Stimulated activated CD4-positive, alpha-beta T cell treated with anti-CD3 and anti-CD28 coated beads, Interleukin-4, amount 100 ng/mL, for 48 hours (primary cell): ENCODE results near the gene MED14.
A peak's percentile ranks its signal among the peaks of the same experiment; 100 is the strongest.

Source experiments
- DNase-seq, 2 donors: peaks; one replicate each; pipeline ENCODE4 v3.0.0-alpha.2; 2020; ENCODE audit warnings: low read depth in 2 of 2

Gene MED14

DNA sequence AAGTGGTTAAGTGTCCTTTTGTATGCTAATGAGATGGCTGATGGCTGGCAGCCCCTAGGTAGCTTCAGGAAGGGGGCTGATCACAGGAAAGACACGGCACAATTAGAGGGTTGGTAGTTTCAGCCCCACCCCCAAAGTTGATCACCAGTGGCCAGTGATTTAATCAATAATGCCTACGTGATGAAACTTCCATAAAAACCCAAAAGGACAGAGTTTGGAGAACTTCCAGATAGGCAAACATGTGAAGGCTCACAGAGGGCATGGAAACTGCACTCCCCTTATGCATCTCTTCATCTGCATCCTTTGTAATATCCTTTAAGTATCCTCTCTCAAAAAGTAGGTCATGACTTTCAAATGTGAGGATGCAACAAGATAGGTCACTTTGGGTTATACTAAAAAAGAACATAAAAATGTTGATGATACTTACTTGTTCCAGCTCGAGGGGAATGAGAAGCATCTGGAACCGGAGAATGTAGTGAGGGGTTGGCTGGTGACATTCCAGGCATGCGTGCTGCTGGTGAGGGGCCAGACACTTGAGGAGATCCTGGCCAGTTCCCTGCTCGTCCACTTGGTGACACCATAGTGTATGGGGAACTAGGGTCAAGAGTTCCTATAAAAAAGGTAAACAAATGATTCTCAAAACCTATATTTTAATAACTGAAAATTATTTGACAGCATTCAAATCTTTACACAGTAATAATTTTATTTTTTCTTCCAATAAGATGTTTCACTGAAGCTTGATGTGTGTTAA is 71.3 kb downstream of the MED14 start:
- DNase-seq, result no peak

DNA sequence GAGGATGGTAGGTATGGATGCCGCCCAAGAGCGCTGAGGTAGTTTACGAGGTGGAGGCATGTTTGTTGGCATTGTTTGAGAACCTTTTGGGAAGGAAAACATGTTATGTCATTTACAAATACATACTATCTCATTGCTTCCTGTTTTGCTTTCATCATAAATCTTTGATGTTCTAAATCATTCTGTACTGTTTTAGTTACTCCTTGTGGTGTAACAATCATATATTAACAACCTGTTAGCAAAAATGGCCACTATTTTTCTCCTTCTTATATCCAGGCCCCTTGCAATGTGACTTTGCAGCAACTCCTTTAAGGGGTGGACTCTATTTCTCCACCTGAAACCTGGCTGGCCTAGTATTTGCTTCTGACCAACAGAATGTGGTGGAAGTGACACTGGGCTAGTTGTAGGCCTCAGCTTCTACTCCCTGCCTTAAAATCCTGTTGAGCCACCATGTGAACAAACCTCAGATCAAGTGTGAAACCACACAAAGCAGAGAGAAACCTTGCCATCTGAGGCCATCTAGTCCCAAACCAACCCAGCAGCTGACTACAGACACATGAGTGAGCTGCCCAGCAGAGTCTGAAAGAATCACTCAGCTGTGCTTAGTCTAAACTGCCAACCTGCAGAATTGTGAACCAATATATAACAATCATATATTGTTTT is 72.1 kb downstream of the MED14 start:
- no peak for DNase-seq

DNA sequence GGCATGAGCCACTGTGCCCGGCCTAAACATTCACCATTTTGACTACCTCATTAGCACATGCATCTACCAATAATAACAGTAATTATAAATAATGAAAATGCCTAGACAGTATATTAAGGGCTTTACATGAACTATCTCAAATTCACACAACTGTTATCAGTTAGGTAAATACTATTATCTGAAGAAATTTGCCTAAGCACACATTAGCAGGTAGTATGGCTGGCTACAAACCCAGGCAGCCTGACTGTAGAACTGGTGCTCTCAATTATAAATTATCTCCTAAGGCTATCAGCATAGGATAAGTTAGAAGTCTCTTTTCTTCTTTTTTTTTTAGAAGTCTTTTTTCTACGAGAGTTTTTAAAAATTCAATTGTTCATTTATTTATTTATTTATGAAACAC is 73.9 kb downstream of the MED14 start:
- DNase-seq, result no peak

DNA sequence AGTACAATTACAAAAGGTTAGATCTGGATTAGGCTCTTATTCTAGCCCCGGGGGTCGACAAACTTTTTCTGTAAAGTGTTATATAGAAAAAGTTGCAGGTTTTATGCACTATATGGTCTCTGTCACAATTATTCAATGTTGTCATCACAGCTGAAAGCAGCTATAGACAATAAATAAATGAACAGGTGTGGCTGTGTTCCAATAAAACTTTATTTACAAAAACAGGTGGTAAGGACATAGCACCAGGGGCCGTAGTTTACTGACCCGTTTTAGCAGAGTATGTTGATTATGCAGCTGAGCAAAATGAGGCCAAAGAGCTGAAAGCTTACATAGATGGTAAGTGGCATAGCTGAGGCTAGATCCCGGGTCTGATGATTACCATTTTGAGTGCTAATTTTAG is 75.0 kb downstream of the MED14 start:
- DNase-seq, result no peak

DNA sequence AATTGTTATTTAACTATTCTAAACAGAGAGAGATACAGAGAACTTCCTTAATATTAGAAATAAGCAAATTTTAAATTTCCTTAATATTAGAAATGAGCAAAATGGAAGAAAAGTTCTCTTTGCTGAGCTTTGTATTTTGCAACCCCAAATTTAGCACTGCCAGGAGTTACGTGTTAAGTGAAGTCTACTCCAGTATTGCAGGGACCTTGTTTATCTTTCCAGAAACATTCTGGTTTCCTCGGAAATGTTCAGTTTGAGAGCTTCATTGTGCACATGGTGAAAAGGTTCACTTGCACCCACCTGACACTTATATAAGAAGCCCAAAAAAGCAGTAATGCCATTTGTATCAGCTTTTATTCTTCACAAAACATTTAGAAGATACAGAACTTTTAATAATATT is 81.8 kb downstream of the MED14 start:
- DNase-seq, result no peak

DNA sequence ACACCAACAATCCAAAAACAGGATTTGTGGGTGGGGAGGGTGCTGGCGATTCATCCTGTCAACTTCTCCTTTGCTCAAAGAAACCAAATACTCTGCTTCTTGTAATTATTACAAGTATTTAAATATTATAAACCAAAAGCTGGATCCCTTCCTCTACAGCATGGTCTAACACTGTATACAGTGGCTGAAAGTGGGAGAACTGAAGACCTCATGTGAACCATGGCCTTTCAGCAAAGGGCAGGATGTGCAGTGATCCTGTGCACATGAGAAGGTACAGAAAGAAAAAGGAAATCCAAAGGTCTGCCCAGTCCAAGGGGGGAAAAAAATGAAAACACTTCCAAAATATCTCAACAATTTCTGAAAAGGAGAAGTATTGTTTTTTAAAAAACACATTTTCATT is 82.7 kb downstream of the MED14 start:
- DNase-seq, result no peak

DNA sequence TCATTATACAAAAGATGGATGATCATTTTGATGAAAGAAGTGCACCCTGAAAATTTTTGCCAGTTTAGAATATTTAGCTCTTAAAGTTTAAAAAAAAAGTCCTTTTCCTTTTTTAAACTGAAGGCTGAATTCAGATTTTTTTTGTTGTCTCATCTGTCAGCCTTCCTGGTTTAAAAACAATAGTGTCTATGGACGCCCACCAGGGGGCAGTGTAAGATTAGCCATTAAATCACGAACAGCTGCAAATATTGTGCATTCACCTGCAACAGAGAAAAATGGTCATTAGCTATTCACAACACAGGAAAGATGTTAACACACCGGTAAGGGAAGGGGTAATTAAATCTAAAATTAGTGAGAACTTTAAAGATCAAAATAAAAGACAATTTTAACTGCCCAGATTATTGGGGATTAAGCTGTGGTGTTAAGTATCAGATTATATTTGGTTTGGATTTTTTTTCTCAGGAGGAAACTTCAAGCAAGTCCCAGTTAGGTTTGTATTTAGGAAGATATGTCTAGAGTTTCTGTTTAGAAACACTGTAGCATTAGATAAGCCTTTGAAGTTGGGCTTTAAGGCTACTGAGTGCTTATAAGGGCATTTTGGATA is 83.6 kb downstream of the MED14 start:
- DNase-seq, result peak in 1 of 2 donors; percentile 47

DNA sequence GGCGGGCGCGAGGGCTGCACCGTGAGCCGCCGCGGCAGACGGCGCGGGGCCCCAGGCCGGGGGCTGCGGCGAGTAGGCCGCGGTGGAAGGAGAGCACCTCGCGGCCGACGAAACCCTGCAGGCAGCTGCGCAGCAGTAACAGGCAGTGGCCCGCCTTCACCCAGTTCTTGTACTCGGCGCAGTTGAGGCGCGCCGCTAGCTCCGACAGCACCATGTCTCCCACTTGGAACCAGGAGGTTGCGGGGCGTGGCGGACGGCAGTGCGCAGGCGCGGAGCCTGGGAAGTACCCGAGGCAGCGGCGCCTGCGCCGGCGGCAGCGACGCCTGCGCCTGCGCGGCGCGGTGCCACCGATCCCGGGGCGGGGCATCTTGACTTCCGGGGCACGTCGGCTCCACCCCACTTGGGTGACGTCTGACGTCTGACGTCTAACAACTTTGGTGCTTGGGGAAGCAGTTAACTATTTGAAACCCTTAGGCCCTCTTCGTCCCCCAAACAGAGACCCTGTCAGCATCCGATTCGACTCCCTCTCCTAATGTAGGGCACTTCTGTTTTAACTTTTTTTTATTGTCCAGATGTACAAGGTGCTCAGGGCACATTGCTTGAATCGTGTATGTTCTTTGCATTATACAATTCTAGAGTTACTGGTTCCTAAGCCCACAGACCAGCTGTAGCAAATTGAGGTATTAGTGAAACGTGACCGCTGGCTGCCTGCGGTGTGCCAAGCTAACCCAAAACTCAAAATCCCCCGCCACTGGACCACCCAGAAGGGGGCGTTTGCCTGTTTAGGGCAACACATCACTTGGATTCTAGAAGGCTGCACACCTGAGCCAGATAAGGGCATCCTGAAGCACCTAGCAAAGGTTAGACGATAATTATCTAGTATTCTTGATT is 87.8 kb downstream of the MED14 start, which contains the start of gene CXorf38:
Gene CXorf38 (minus strand): TSS at position 255 of the 891 bp plus-strand sequence. CDS start 41 bp downstream, at position 214.
- DNase-seq, result peak; percentile 82 to 84

DNA sequence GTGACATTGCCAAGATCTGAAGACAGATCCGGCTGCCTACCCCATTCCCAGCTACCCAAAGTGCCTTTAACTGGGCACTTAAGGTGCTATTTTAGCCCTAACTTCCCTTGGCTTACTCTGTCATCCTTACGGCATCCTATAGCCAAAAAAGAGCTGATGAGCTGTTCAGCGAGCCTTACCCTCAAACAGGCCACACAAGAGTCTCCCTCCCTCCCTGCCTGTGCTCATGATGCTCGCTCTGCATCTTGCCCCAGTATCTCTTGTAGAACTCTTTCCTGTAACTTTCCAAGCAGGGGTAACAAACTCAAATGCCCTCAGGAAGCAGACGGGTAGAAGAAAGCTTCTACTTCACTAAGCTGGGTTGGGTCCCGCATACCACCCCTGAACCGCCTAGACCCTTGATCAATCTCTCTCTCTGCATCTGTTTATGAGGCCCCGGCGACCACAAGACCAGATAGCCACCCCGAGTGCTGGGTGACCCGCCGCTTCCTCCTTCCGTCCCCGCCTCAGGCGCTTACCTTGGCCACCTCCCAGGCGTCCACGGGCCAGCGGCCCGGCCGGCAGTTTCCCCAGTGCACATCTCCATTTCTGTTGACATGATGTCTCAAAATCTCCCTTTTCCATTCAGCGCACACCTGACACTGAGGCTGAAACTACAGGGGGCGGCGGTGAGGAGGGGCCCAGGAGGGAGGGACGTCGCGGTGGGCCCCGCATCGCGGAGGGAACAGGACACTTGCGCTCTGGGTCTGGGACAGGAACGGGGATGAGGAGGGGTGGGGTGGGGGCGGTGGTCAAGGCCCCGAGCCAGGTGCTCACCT is 88.6 kb downstream of the MED14 start:
- peak in 1 of 2 donors; percentile 1 for DNase-seq

DNA sequence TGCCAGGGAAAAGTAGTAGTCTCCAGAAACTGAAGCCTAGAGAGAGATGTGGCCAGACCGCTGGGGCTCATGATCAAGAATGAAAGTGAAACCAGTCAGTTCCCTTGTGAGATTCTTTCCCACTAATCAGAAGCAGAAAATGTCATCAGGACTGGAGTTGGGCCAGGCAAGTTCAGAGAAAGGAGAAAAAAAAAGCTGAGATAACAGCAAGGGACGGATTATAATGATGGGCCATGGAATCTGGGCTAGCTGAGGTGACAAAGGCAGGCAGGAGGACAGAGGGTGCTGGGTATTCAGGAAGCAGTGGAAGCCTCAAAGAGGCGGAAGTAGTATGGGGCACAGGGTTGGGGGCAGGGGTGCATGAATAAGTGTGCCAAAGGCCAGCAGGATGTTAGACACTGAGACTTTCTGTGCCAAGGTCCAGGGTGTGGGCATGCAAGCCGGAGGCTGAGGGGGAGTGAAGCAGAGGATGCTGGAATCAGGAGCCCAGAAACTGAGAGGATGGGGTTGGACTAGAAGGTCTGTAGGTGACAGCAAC is 90.5 kb downstream of the MED14 start:
- peak in 1 of 2 donors; percentile 9 for DNase-seq

DNA sequence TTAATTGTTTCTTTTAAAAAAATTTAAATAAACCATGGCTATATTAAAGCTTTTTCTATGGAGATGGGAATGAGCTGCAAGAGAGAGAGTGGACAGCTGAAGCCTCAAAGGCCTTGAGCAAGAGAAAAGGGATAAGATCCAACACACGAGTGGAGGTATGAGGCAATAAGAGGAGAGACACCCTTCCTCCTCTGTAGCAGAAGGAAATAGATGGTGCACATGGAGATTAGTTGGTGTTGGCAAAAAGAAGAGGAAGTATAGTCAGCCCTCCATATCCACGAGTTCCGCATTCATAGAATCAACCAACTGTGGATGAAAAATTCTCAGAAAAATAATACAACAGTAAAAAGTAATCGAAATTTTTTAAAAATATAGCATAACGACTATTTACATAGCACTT is 91.2 kb downstream of the MED14 start:
- no peak for DNase-seq

DNA sequence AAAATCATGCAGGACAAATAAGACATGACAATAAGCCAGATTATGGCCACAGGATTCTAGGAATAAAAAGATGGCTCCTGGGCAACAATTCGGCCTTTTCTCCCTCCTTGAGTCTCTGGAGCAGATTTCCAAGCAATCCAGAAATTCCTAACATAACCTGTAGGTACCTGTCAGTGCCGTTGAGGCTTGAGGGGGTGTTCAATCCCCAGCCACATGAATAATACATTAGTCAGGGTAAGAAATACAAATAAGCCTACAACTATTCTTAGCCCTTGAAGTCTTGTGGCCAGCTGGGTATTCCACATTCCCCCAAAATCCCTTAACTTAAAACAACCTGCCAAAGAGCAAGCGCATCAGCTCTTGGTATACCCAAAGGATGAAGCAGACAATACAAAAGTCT is 97.7 kb downstream of the MED14 start:
- no peak for DNase-seq

DNA sequence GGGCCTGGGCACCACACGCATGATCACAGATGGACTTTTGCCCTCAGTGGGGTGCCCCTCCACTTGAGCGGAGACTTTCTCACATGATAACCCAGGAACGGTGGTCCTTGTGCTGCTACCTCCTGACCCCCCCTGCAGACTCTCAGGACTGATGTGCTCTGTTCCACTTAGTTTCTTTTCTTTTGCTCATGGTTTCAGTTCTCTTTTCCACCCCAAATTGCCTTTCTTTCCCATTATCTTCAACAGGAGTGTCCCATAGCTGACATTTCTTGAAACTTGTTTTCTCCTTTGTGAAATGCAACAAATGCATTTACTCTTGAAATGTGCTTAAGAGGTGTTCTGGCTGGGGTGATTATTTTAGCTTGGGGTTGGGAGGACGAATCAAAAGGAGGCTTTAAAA is 103.1 kb downstream of the MED14 start:
- DNase-seq, result no peak

DNA sequence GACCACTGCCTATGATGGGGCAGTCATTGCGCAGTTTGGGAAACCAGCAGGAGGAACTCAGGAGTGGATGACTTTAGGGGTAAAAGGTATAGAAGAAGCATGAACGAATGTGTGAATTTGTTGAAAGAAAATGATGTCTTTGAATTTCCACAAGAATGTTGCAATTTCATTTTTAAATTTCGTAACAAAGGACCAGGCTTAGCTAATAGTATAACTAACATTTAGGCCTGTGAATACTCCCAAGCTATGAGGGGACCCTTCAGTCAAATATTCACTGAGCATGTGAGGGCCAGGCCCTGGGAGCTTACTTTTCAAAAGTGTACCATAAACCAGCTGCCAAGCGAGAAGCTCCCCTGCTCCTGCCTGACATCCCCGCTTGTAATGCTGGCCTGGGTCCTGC is 106.8 kb downstream of the MED14 start:
- DNase-seq, result no peak

DNA sequence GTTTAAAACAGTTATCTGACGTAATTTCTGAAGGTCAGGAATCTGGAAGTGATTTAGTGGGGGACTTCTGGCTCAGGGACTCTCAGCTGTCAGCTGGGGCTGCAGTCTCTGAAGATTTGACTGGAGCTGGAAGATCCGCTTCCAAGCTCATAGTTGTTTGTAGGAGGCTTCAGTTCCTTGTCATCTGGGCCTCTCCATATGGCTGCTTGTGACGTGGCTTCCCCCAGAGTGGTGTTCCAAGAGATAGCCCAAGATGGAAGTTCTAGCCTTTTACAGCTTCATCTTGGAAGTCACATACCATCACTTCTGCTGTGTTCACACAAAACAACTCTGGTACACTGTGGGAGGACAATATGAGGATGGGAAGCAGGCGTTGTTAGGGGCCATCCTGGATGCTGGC is 110.0 kb downstream of the MED14 start:
- no peak for DNase-seq

DNA sequence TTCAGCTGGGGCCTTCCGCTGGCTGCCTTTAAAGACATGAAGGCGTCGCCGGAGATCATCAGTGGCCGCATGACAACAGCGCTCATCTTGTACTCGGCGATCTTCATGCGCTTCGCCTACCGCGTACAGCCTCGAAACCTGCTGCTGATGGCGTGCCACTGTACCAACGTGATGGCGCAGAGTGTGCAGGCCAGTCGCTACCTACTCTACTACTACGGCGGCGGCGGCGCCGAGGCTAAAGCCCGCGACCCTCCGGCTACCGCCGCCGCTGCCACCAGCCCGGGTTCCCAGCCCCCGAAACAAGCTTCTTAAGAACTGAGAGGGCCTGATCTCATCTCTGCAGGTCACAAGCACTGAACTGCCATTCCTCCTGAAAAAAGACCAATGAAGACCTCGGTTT is 111.7 kb downstream of the MED14 start:
- no peak for DNase-seq

DNA sequence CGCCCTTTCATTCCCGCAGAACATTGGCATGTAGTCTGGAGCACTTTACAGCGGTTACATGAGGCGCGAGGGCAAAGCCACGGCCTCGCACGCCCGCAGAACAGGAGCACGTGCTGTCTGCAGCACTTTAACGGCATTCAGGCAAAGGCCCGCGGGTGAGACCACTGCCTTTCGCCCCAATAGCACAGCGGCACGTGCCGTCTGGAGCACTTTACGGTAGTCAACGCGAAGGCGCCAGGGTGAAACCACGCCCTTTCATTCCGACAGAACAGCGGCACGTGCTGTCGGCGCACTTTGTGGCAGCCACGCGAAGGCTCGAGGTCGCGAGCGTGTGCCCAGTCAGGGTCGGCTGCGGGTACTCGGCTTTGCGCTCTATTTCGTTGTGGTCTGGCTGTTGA is 112.2 kb downstream of the MED14 start, which contains the start of gene MPC1L:
Gene MPC1L (plus strand): TSS at position 290 of the 398 bp plus-strand sequence. CDS start 138 bp downstream, outside the sequence.
- no peak for DNase-seq

DNA sequence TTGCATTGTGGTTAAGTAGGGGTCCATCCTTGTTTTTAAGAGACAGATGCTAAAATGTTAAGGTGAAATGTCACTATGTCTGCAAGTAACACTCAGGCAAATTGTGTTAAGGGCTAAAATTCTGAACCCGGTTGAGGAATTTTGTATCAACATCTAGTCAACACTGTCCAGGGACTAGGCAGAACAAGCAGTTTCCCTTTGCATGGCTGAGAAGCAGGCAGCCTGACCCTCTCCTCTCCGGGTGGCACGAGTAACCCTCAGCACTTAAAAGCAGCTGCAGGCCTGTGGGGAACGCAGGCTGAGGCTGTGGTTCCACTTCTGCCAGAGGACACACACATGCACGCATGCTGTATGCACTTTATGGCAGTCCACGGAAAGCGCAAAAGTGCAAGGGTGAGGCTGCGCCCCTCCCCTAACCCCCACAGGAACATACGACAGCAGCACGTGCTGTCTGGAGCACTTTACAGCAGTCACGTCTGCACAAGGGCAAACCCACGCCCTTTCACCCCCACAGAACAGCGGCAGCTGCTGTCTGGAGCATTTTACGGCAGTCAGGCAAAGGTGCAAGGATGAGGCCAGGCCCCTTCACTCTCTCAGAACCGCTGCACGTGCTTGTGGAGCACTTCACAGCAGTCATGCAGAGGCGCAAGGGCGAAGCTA is 112.7 kb downstream of the MED14 start:
- DNase-seq, result no peak

DNA sequence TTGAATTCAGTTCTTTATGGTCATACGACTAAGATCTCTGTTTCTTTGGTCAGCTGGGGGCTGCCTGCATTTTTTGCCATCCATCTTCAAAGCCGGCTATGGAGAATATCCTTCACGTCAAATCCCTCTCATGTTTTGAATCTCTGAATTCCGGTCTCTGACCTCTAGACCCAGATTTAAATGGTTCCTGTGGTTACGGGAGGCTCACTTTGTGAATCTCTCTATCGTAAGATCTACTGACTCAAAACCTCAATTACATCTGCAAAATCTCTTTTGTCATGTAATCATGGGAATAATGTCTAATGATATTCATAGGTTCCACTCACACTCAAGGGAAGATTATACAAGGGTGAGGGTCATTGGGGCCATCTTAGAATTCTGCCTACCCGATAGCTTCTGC is 117.8 kb downstream of the MED14 start:
- DNase-seq, result no peak

DNA sequence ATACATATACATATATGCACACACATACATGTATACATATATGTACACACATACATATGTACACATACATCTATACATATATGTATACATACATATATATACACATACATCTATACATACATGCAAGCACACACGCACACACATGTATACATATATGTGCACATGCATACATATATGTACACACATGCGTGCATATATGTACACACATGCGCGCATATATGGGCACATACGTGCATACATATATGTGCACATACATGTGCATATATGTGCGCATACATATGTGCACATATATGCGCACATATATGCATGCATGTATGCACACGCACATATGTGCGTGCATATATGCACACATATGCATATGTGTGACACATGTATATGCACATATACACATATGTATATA is 119.4 kb downstream of the MED14 start:
- no peak for DNase-seq
